ENCODE results near the gene ASB2.

GRCh38 chr14:93936926-93937325, 39.4 kb downstream of the ASB2 start:
- no peak for TF ChIP-seq CTCF (CRISPR knock-in tag; IDR thresholded peaks at IDR 0.05)
- no peak for TF ChIP-seq NR2C2 (CRISPR knock-in tag; IDR thresholded peaks at IDR 0.05; ENCODE audit: borderline replicate concordance)
- TF ChIP-seq ZFP1 (CRISPR knock-in tag; IDR thresholded peaks at IDR 0.05) = no peak
- TF ChIP-seq MLXIP (CRISPR knock-in tag; IDR thresholded peaks at IDR 0.05; ENCODE audit: borderline replicate concordance) = no peak
- no peak for TF ChIP-seq CREM (IDR thresholded peaks at IDR 0.05)
- no peak for TF ChIP-seq CREM (CRISPR knock-in tag; IDR thresholded peaks at IDR 0.05)
- TF ChIP-seq ZBTB43 (CRISPR knock-in tag; conservative IDR thresholded peaks at IDR 0.05) = no peak
